Measurements from ENCODE around the gene UBALD2. TPM values are rescaled to one million over a fixed set of nuclear protein-coding genes. Genes with fewer than 3 reads are reported as not detected.
A peak's percentile ranks its signal among the peaks of the same experiment; 100 is the strongest.

UBALD2 gene
- total RNA-seq, 3 donors from 2014 or later: 11.1 to 15.1 (median 13.0) TPM

DNA sequence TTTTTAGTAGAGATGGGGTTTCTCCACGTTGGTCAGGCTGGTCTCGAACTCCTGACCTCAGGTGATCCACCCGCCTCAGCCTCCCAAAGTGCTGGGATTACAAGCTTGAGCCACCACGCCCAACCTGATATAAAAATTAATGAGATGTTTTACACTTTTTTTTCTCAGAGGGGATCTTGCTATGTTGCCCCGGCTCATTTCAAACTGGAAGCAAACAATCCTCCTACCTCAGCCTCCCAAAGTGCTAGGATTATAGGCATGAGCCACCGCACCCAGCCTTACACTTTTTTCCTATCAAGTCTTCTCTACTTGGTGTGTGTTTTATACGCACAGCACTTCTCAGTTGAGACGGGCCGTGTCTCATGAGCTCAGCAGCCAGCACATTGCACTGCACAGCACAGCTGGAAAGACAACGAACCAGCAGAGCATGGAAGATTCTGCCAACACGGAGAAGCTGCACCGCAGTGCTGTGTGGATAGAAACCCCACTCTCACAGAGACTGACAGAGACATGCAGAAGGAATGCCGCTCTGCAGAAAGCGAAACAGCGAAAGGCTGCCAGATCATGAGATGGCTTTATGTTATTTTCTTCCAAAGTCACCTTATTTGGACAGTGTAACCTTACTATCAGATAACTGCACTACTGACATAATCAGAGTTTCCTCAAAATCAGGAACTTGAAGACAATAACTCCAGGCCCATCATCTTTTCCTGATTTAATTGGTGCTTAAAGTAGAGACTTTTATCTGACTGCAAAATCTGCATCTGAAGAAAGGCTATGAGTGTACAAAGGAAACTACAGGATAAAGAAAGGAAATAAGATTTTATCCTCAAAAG, 49.5 kb downstream of the UBALD2 start:
- Histone ChIP-seq H3K27ac (no peak overlapping the region), H3K36me3 (peaks cover 5% of the 10 kb centered on the region), H3K27me3 (no peaks in the 10 kb centered on the region), H3K4me3 (no peak overlapping the region), H3K9me3 (no peaks in the 10 kb centered on the region), H3K4me1 (no peaks in the 10 kb centered on the region)
- no peak for TF ChIP-seq POLR2AphosphoS5 (IDR thresholded peaks at IDR 0.05)
- intact Hi-C loops (cut with DNase I; ENCODE audit: low total_unique reads): no loop called here
- peak in 1 of 2 donors; percentile 45 for DNase-seq (ENCODE audit: low spot score in 2 of 2)

- Histone ChIP-seq H3K4me3 (no peak overlapping the region), H3K36me3 (no peaks in the 10 kb centered on the region), H3K27me3 (no peaks in the 10 kb centered on the region), H3K9me3 (no peaks in the 10 kb centered on the region), H3K27ac (no peak overlapping the region), H3K4me1 (no peaks in the 10 kb centered on the region)
- intact Hi-C loops (cut with DNase I; ENCODE audit: low total_unique reads): no loop called here
- no peak for DNase-seq (ENCODE audit: low spot score in 2 of 2)
- TF ChIP-seq POLR2AphosphoS5 (IDR thresholded peaks at IDR 0.05): no peak
- no peak for TF ChIP-seq POLR2A (IDR thresholded peaks at IDR 0.05)
- TF ChIP-seq, protein P1, sequence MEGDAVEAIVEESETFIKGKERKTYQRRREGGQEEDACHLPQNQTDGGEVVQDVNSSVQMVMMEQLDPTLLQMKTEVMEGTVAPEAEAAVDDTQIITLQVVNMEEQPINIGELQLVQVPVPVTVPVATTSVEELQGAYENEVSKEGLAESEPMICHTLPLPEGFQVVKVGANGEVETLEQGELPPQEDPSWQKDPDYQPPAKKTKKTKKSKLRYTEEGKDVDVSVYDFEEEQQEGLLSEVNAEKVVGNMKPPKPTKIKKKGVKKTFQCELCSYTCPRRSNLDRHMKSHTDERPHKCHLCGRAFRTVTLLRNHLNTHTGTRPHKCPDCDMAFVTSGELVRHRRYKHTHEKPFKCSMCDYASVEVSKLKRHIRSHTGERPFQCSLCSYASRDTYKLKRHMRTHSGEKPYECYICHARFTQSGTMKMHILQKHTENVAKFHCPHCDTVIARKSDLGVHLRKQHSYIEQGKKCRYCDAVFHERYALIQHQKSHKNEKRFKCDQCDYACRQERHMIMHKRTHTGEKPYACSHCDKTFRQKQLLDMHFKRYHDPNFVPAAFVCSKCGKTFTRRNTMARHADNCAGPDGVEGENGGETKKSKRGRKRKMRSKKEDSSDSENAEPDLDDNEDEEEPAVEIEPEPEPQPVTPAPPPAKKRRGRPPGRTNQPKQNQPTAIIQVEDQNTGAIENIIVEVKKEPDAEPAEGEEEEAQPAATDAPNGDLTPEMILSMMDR (IDR thresholded peaks at IDR 0.05): no peak
These were observed 52.4 kb downstream of the UBALD2 start for GRCh38 chr17:76317535-76317934.

DNA sequence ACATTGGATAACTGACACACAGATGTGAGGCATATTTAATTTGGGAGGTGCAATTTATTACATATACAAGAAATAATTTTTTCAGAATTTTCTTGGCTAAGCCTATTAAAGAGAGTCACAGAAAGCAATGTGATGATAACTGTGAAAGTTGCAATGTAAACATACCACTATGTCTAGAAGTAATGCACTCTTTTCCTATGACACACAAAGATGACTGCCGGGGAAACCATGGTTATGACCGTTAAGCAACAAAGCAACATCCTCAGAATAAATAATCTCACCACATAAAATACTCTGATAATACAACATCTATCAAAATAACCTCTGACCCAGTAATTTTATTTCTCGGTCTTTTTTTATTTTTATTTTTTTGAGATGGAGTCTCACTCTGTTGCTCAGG, 53.4 kb downstream of the UBALD2 start:
- intact Hi-C loops (cut with DNase I; ENCODE audit: low total_unique reads): no loop called here
- H3K9me3 ChIP-seq: no peaks in the 10 kb centered on the region
- no peaks in the 10 kb centered on the region for H3K27me3 ChIP-seq
- H3K36me3 ChIP-seq: no peaks in the 10 kb centered on the region
- TF ChIP-seq POLR2AphosphoS5 (IDR thresholded peaks at IDR 0.05): no peak
- no peak for TF ChIP-seq POLR2A (IDR thresholded peaks at IDR 0.05)
- TF ChIP-seq, protein P1 (IDR thresholded peaks at IDR 0.05): no peak
- no peak overlapping the region for H3K4me3 ChIP-seq
- no peak for DNase-seq (ENCODE audit: low spot score in 2 of 2)
- H3K4me1 ChIP-seq: no peaks in the 10 kb centered on the region
- no peak overlapping the region for H3K27ac ChIP-seq

Other genes with a start within 250 kb of the UBALD2 start
- gene EVPL, start 238.0 kb upstream of the UBALD2 start, total RNA-seq: 1 to 10 TPM; 1.6 to 8.0 (median 3.9) TPM
- 10 to 100 TPM; 41.3 to 49.6 (median 48.3) TPM for gene SRP68, start 192.8 kb upstream of the UBALD2 start, total RNA-seq
- not detected for gene GALR2, start 190.6 kb upstream of the UBALD2 start, total RNA-seq
- not detected for gene ZACN, start 186.2 kb upstream of the UBALD2 start, total RNA-seq
- 100 to 1,000 TPM in 1 of 3 donors, 10 to 100 TPM in 2; 91.4 to 103 (median 93.9) TPM for gene EXOC7, start 161.6 kb upstream of the UBALD2 start, total RNA-seq
- gene FOXJ1, start 124.1 kb upstream of the UBALD2 start, total RNA-seq: under 1 TPM in 1 of 3 donors, not detected in 2; 0.15 TPM
- 1 to 10 TPM; 3.1 to 7.8 (median 4.3) TPM for gene RNF157, start 24.9 kb upstream of the UBALD2 start, total RNA-seq
- 1 to 10 TPM; 3.0 to 4.3 (median 3.8) TPM for gene QRICH2, start 42.9 kb downstream of the UBALD2 start, total RNA-seq
- 100 to 1,000 TPM in 1 of 3 donors, 10 to 100 TPM in 2; 71.4 to 110 (median 78.3) TPM for gene PRPSAP1, start 88.6 kb downstream of the UBALD2 start, total RNA-seq
- 10 to 100 TPM in 2 of 3 donors, 1 to 10 TPM in 1; 9.6 to 28.5 (median 23.0) TPM for gene SPHK1, start 119.3 kb downstream of the UBALD2 start, total RNA-seq
- 10 to 100 TPM; 17.4 to 22.5 (median 17.7) TPM for gene UBE2O, start 187.8 kb downstream of the UBALD2 start, total RNA-seq
- gene AANAT, start 202.3 kb downstream of the UBALD2 start, total RNA-seq: not detected
- gene RHBDF2, start 236.1 kb downstream of the UBALD2 start, total RNA-seq: 10 to 100 TPM; 13.4 to 35.5 (median 26.8) TPM

Data from breast epithelium (tissue), 4 donors.